K562 (cell line): Measurements from ENCODE around the gene SCN8A. TPM values are rescaled to one million over a fixed set of nuclear protein-coding genes. Genes with fewer than 3 reads are reported as not detected.

Experiments
- ATAC-seq: fragments of 200-7000 bp; cut with Tn5 transposase; 3 replicates; pipeline ENCODE4 v1.9.1; 2020; ENCODE audit warnings: moderate library complexity
- BruUV-seq: library from RNA; stranded (reverse); fragments of 400-500 nt; replicated peaks from 2 replicates; lab custom pipeline; 2021; lab: Mats Ljungman, UMichigan
- CTCF ChIA-PET: fragments of 300-600 bp; formaldehyde crosslinking; extraction: SDS; loops from one replicate; lab custom pipeline; 2021; ENCODE audit warnings: low intra/inter-chr PET ratio; lab: Yijun Ruan, JAX
- POLR2A ChIA-PET: fragments of 300-600, 350-650 bp; sonication (Branson Sonifier 250); formaldehyde crosslinking; extraction: SDS; loops from one replicate; lab custom pipeline; 2021; ENCODE audit warnings: antibody characterized with exemption, inconsistent platforms; lab: Yijun Ruan, JAX
- DNase-seq, 4 experiments: peaks; one replicate each; pipeline versions ENCODE4 v3.0.0 to v3.0.0-alpha.2; 2011 to 2018; ENCODE audit warnings: low spot score in 3 of 4, mixed read lengths in 3 of 4; ENCODE audit errors: extremely low read depth in 1 of 4
- FAIRE-seq: peaks from 2 replicates; lab custom pipeline; 2011; peaks lifted over from hg19 to GRCh38; lab: Jason Lieb, UNC
- H2AFZ ChIP-seq: 2 replicates; pipeline ENCODE4 v1.6.0; 2011; ENCODE audit warnings: low read depth, low read length, control low read depth, inconsistent platforms
- H3K27ac ChIP-seq: fragments of 200-600 bp; 3 replicates; pipeline ENCODE4 v1.8.0; 2011; ENCODE audit warnings: low read depth, mild to moderate bottlenecking, control low read depth, inconsistent platforms, low read length, moderate library complexity, mixed read lengths; ENCODE audit errors: extremely low read depth
- H3K27me3 ChIP-seq, 2 experiments: fragments of 300-600 bp in 1 of 2; 2 replicates in 1 of 2; 3 replicates in 1 of 2; pipeline versions ENCODE4 v1.6.0 to v1.8.0; 2011; ENCODE audit warnings: inconsistent platforms in 2 of 2, low read length in 2 of 2, mild to moderate bottlenecking in 1 of 2, mixed read lengths in 1 of 2, moderate library complexity in 1 of 2; ENCODE audit not compliant: control insufficient read depth in 2 of 2, insufficient read depth in 2 of 2
- H3K36me3 ChIP-seq: fragments of 300-600 bp; 3 replicates; pipeline ENCODE4 v1.8.0; 2011; ENCODE audit warnings: mild to moderate bottlenecking, low read length, inconsistent platforms; ENCODE audit not compliant: control insufficient read depth, insufficient read depth
- H3K4me1 ChIP-seq, 2 experiments: fragments of 200-600 bp in 1 of 2; replicated peaks in 1 of 2; 2 replicates in 1 of 2; 3 replicates in 1 of 2; pipeline versions ENCODE4 v1.5.1 to v1.8.0; 2011; ENCODE audit warnings: inconsistent platforms in 2 of 2, low read length in 2 of 2, mild to moderate bottlenecking in 1 of 2, mixed read lengths in 1 of 2, moderate library complexity in 1 of 2; ENCODE audit not compliant: control insufficient read depth in 2 of 2, insufficient read depth in 2 of 2
- H3K4me2 ChIP-seq: 2 replicates; pipeline ENCODE4 v1.6.1; 2011; ENCODE audit warnings: low read length, control low read depth, inconsistent platforms, mixed read lengths; ENCODE audit not compliant: insufficient read depth
- H3K4me3 ChIP-seq: fragments of 200-600 bp; sonication (generic), shearing (Covaris generic); 2 replicates; pipeline ENCODE4 v1.5.1; 2016; ENCODE audit warnings: control low read depth, inconsistent platforms
- H3K79me2 ChIP-seq: fragments of 200-600 bp; 3 replicates; pipeline ENCODE4 v1.8.0; 2011; ENCODE audit warnings: low read length, inconsistent platforms; ENCODE audit not compliant: control insufficient read depth, insufficient read depth
- H3K9ac ChIP-seq, 2 experiments: 2 replicates each; pipeline versions ENCODE4 v1.6.0 to v1.6.1; 2011; ENCODE audit warnings: low read depth in 2 of 2, low read length in 2 of 2, control low read depth in 1 of 2, inconsistent platforms in 1 of 2, mild to moderate bottlenecking in 1 of 2, mixed read lengths in 1 of 2; ENCODE audit not compliant: insufficient read depth in 1 of 2
- H3K9me1 ChIP-seq: one replicate; pipeline ENCODE4 v1.6.0; 2011; ENCODE audit warnings: inconsistent platforms, mild to moderate bottlenecking, low read length, moderate library complexity; ENCODE audit not compliant: control insufficient read depth, insufficient read depth
- H3K9me3 ChIP-seq: replicated peaks from 2 replicates; pipeline ENCODE4 v1.5.1; 2011; ENCODE audit warnings: low read depth, low read length, inconsistent platforms; ENCODE audit not compliant: control insufficient read depth, insufficient read depth
- H4K20me1 ChIP-seq: replicated peaks from 2 replicates; pipeline ENCODE4 v1.6.1; 2011; ENCODE audit warnings: low read length, inconsistent platforms, mixed read lengths; ENCODE audit not compliant: control insufficient read depth, insufficient read depth
- SIN3A ChIP-seq, 2 experiments: fragments of 150-350 bp in 1 of 2; IDR thresholded peaks; 2 replicates each; pipeline ENCODE4 v1.6.1; 2011 to 2016; ENCODE audit warnings: borderline replicate concordance in 2 of 2, low read depth in 2 of 2, low read length in 2 of 2, mild to moderate bottlenecking in 2 of 2, moderate library complexity in 2 of 2; ENCODE audit not compliant: control insufficient read depth in 1 of 2
- ZNF124 ChIP-seq: sonication (generic); formaldehyde crosslinking; IDR thresholded peaks from 2 replicates; pipeline ENCODE4 v1.8.1; 2022; ENCODE audit warnings: missing genetic modification reagents
- WGBS: fragments of 100-300 bp; shearing (Covaris generic); methylation state at CpG from one replicate; pipeline ENCODE4 v1.1.6; 2016; ENCODE audit warnings: low coverage, mixed read lengths; ENCODE audit not compliant: insufficient coverage; ENCODE audit errors: missing lambda C conversion rate; 5-methylcytosine and 5-hydroxymethylcytosine counted together
- in situ Hi-C: fragments of 300-500 bp; cut with MboI; formaldehyde crosslinking; loops from 4 replicates; pipeline ENCODE4 v1.15.0; 2018; ENCODE audit warnings: inconsistent platforms, mixed read lengths
- intact Hi-C: fragments of 100-400 bp; cut with micrococcal nuclease; formaldehyde crosslinking; loops from 2 replicates; pipeline ENCODE4 v1.14.2; 2022
- polyA plus RNA-seq, 8 experiments: library from polyadenylated mRNA; depleted of rRNA in 4 of 8; stranded (reverse) in 5 of 8; unstranded in 3 of 8; fragments of >200 nt; fragmentation: Nextera tagmentation in 2 of 8; fragmentation: Illumina TruSeq in 1 of 8; extraction: Ambion mirVana in 2 of 8; extraction: Trizol in 1 of 8; gene quantifications; 2 replicates each; pipeline versions ENCODE4 v1.2.1 to v1.2.3, GENCODE V29; 2011 to 2014; ENCODE audit warnings: inconsistent platforms in 1 of 8, missing spikeins in 1 of 8
- total RNA-seq, 7 experiments: library from RNA; depleted of rRNA in 6 of 7; stranded (reverse); fragments of >200 nt in 6 of 7; fragmentation: Illumina TruSeq in 2 of 7; extraction: Trizol in 2 of 7; gene quantifications; 2 replicates each; pipeline versions ENCODE4 v1.2.1 to v1.2.3, GENCODE V29; 2011 to 2021; ENCODE audit warnings: low replicate concordance in 1 of 7
- TF ChIP-seq, protein P1 (sequence below): fragments of 450-650 bp; IDR thresholded peaks from 2 replicates; pipeline ENCODE4 v1.6.1; 2017; ENCODE audit warnings: mild to moderate bottlenecking, moderate library complexity

SCN8A gene
- total and polyA plus RNA-seq, 9 of the 15 experiments (the other 6 are each of a cell fraction or from before 2014, with no cell fraction given): 0.03 to 0.29 (median 0.15) TPM; not detected in 1

GRCh38 chr12:51677284-51677968 is 86.4 kb downstream of the SCN8A start:
- TF ChIP-seq, protein P1, sequence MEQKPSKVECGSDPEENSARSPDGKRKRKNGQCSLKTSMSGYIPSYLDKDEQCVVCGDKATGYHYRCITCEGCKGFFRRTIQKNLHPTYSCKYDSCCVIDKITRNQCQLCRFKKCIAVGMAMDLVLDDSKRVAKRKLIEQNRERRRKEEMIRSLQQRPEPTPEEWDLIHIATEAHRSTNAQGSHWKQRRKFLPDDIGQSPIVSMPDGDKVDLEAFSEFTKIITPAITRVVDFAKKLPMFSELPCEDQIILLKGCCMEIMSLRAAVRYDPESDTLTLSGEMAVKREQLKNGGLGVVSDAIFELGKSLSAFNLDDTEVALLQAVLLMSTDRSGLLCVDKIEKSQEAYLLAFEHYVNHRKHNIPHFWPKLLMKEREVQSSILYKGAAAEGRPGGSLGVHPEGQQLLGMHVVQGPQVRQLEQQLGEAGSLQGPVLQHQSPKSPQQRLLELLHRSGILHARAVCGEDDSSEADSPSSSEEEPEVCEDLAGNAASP: no peak
- TF ChIP-seq ZNF124 (CRISPR knock-in tag) (no peak), SIN3A (IDR thresholded peaks at IDR 0.05; ENCODE audit: borderline replicate concordance in 2 of 2, control insufficient read depth in 1 of 2, low read depth in 2 of 2, low read length in 2 of 2) (no peak)
- BruUV-seq: no TSS peak
- no peak for DNase-seq

More at GRCh38 chr12:51677284-51677968, 86.4 kb downstream of the SCN8A start:
- no peak overlapping the region for H3K9ac ChIP-seq
- ATAC-seq: no peak
- in situ Hi-C loops: no loop called here
- peaks cover 4% of the 10 kb centered on the region; the same call in 1 of the 2 replicates for H4K20me1 ChIP-seq
- H3K36me3 ChIP-seq: no peaks in the 10 kb centered on the region
- ChIA-PET POLR2A (no interaction called here), CTCF (no interaction called here)
- H3K27me3 ChIP-seq: peaks cover 0 to 7% of the 10 kb centered on the region in 2 experiments; a peak in 2 of 5 replicates
- intact Hi-C loops: no loop called here
- no peak overlapping the region for H2AFZ ChIP-seq
- FAIRE-seq: no peak
- H3K4me2 ChIP-seq: no peak overlapping the region
- H3K9me1 ChIP-seq: no peaks in the 10 kb centered on the region
- H3K9me3 ChIP-seq: no peaks in the 10 kb centered on the region
- no peaks in the 10 kb centered on the region for H3K79me2 ChIP-seq
- no peak overlapping the region for H3K4me3 ChIP-seq
- no peak overlapping the region for H3K27ac ChIP-seq
- 3% methylated on average over 7 of the region's 7 CpGs for WGBS
- no peaks in the 10 kb centered on the region for H3K4me1 ChIP-seq
